HTERT RPE-1 (cell line): ENCODE measurements around the gene ABCB1.
"Not testable (repeated sequence)": the region's sequence is repeated elsewhere in the genome, so short reads cannot be mapped to it uniquely, and the experiment has no call there.

Experiments used
- in situ Hi-C: fragments of 300-500 bp; cut with MboI; formaldehyde crosslinking; loops from 4 replicates; pipeline ENCODE4 v1.14.3; 2020; ENCODE audit warnings: low sequenced_read_pairs

The ABCB1 gene

GRCh38 chr7:87580636-87581035 lies 20.0 kb downstream of the ABCB1 start:
- in situ Hi-C loops = no loop called here

GRCh38 chr7:87575521-87575920 lies 25.2 kb downstream of the ABCB1 start:
- in situ Hi-C loops = no loop called here

- in situ Hi-C loops = no loop called here
Observed at GRCh38 chr7:87574630-87575029, 26.1 kb downstream of the ABCB1 start.

GRCh38 chr7:87572513-87572912 lies 28.2 kb downstream of the ABCB1 start:
- in situ Hi-C loops = not testable (repeated sequence)

GRCh38 chr7:87570178-87570577 lies 30.5 kb downstream of the ABCB1 start:
- in situ Hi-C loops = no loop called here

- in situ Hi-C loops = no loop called here
Observed at GRCh38 chr7:87567052-87567451, 33.6 kb downstream of the ABCB1 start.

- in situ Hi-C loops = no loop called here
Observed at GRCh38 chr7:87566311-87566900, 34.3 kb downstream of the ABCB1 start.

GRCh38 chr7:87565877-87566276 lies 34.8 kb downstream of the ABCB1 start:
- in situ Hi-C loops = no loop called here

GRCh38 chr7:87564296-87564963 lies 36.3 kb downstream of the ABCB1 start:
- in situ Hi-C loops = no loop called here

- in situ Hi-C loops = no loop called here
Observed at GRCh38 chr7:87561702-87562101, 39.0 kb downstream of the ABCB1 start.

- in situ Hi-C loops = no loop called here
Observed at GRCh38 chr7:87561102-87561501, 39.6 kb downstream of the ABCB1 start.

- in situ Hi-C loops = no loop called here
Observed at GRCh38 chr7:87552351-87552900, 48.3 kb downstream of the ABCB1 start.

GRCh38 chr7:87548123-87548919 lies 52.4 kb downstream of the ABCB1 start:
- in situ Hi-C loops = no loop called here

- in situ Hi-C loops = no loop called here
Observed at GRCh38 chr7:87545760-87546159, 54.9 kb downstream of the ABCB1 start.

- in situ Hi-C loops = no loop called here
Observed at GRCh38 chr7:87543623-87544022, 57.1 kb downstream of the ABCB1 start.

GRCh38 chr7:87541648-87542047 lies 59.0 kb downstream of the ABCB1 start:
- in situ Hi-C loops = no loop called here

- in situ Hi-C loops = no loop called here
Observed at GRCh38 chr7:87538052-87538451, 62.6 kb downstream of the ABCB1 start.

- in situ Hi-C loops = no loop called here
Observed at GRCh38 chr7:87534072-87534471, 66.6 kb downstream of the ABCB1 start.

GRCh38 chr7:87530126-87530525 lies 70.6 kb downstream of the ABCB1 start:
- in situ Hi-C loops = no loop called here

- in situ Hi-C loops = no loop called here
Observed at GRCh38 chr7:87528730-87529129, 72.0 kb downstream of the ABCB1 start.

- in situ Hi-C loops = no loop called here
Observed at GRCh38 chr7:87518735-87519134, 81.9 kb downstream of the ABCB1 start.

- in situ Hi-C loops = no loop called here
Observed at GRCh38 chr7:87517891-87518290, 82.8 kb downstream of the ABCB1 start.
